ENCODE measurements around the gene GRID1.
"Not testable (repeated sequence)": the region's sequence is repeated elsewhere in the genome, so short reads cannot be mapped to it uniquely, and the experiment has no call there.

The GRID1 gene

DNA sequence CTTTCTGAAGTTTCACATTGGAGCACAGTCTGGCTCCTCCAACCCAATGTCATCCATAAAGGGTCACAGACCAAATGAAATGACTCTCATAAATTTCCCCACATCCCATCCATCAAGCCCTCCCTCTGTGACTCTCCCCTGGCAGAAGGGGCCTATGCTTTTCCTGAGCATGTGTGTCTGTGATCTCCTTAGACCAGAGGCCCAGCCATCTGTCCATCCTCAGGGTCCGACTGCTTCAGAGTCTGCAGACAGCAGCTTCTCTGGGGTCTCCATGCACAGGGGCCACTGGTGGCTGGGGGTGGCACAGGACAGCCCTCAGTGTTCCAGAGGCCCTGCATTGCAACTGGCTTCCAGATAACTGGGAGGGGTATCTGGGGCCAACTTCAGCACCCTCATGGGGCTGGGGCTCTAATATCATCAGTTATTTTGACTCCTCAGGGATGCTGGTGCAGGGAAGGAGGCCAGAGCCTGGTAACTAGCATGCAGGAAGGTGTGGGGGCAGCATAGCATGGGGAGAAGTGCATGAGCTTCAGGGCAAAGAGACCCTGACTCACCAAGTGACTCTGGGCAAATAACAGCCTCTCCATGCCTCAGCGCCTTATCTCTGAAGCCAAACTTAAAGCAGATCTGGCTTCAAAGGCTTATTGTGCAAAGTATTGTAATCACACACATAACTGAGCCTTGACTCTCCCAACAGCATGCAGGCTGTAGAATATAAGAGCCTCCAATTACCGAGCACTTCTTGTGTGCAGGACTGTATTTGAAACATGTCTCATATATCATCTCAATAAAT lies 266.9 kb downstream of the GRID1 start:
- no peak for DNase-seq

DNA sequence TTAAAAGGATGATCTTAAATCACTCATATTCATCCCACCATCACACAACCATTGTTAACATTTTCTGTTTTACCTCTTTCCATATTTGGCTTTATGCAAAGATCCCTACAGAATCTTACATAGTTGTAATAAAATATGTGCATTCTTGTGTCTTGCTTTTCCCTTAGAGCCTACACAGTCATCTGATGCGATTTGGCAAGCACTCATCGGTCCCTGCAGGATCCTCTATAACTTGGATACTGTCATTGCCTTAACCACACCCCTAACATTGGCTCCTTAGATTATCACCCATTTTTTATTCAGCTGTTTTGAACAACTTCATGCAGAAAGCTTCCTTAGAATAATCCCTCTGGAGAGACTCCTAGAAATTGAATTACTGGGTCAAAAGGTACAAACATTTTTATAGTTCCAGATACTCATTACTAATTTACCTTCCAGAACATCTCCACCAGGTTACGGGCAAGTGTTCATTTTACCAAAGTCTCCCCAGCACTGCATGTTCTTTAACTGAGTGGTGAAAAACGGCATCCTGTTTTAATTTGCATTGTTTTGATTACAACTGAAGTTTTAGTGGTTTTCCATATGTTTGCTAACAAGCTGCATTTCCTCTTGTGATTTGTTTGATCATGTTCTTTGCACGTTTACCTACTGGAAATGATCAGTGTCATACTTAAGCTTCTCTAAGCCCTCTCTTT lies 268.3 kb downstream of the GRID1 start:
- DNase-seq: no peak

DNA sequence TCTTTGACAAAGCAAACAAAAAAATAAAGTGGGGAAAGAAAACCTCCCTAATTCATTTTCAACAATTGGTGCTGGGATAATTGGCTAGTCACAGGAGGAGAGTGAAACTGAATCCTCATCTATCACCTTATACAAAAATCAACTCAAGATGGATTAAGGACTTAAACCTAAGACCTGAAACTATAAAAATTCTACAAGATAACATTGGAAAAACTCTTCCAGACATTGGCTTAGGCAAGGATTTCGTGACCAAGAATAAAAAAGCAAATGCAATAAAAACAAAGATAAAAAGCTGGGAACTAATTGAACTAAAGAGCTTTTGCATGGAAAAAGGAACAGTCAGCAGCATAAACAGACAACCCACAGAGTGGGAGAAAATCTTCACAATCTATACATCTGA lies 271.5 kb downstream of the GRID1 start:
- DNase-seq: not testable (repeated sequence)

DNA sequence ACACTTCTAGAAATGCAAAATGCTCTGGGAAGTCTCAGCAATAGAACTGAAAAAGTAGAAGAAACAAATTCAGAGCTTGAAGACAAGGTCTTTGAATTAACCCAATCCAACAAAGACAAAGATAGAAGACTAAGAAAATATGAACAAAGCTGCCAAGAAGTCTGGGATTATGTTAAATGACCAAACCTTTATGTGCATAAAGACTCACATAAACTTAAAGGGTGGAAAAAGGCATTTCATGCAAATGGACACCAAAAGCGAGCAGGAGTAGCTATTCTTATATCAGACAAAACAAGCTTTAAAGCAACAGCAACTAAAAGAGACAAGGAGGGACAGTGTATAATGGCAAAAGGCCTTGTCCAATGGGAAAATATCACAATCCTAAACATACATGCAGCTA lies 274.3 kb downstream of the GRID1 start:
- not testable (repeated sequence) for DNase-seq

DNA sequence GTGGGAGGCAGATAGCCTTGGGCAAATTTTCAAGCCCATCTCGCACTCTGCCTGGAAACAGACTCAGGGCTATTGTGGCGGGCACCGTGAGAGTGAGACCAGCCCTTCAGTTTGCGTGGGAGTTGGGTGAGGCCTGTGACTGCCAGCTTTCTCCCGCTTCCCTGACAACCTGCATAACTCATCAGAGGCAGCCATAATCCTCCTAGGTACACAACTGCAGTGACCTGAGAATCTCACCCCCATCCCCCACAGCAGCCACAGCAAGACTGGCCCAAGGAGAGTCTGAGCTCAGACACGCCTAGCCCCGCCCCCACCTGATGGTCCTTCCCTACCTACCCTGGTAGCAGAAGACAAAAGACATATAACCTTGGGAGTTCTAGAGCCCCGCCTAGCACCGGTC lies 275.4 kb downstream of the GRID1 start:
- DNase-seq: no peak

DNA sequence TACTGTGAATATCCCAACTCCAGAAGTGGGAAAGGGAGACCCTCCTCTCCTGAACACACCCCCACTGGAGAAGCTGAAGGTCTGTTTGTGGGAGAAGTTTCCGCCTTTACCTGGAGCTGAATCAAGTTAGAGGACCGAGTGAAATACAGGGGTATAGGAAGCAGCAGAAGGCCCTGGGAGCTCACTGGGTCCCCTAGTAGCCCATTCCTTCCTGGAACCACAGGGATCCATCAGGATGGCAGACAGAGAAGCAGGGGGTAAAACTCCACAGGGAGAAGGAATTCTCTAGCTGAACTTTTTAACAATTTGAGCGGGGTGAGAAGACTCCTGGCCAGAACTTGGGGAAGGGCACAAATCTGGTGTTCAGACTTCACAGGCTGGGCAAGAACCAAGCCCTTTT lies 275.8 kb downstream of the GRID1 start:
- no peak for DNase-seq

DNA sequence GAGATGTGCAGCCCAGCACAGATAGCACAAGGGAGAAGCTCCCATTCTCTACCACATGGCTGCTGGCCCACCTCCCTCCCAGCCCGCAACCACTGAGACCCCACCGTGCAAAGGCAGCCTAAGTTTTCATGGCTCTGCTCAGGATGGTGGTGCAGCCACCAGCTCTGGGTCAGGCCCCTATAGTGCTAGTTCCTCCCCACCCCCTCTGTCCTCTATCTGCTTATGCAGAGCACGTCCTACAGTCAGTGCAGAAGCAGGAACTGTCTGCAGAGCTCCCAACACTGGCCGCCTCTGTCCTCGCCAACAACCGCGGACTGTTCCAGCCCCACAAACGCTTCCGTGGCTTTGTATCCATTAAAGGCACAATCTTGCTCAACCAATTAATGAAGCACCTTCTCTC lies 278.9 kb downstream of the GRID1 start:
- no peak for DNase-seq

DNA sequence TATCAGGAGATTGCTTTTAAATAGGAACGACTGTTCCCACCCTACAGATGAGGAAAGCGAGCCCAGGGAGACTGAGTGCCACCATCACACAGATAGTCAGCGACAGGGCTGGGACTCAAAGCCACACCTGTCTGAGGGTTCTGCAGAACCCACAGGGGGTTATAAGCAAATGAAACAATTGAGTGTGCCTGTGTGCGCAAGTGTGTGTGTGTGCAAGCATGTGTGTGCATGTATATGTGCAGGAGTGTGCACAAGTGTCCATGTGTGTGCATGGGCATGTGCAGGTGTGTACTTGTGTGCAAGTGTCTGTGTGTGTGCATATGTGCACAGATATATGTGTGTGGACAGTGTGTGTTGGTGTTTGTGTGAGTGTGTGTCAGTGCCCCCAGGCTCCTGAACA lies 280.2 kb downstream of the GRID1 start:
- no peak for DNase-seq

DNA sequence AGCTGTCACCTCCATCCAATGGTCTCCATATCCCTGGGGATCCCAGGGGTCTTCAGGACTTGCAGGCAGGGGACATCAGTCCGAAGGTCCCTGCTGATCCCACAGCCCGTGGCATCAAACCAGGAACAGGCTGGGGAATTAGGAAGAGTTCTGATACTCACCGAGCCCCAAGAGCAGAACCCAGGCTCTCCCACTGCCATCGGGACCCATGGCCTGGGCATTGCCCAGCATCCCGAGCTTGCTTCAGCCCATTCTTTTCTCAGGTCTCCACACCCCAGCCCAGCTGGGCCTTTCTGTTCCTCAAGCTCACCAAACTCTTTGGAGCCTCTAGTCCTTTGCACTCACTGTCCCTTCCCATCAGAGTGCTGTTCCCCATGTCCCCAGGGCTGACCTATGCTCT lies 280.9 kb downstream of the GRID1 start:
- DNase-seq: no peak

DNA sequence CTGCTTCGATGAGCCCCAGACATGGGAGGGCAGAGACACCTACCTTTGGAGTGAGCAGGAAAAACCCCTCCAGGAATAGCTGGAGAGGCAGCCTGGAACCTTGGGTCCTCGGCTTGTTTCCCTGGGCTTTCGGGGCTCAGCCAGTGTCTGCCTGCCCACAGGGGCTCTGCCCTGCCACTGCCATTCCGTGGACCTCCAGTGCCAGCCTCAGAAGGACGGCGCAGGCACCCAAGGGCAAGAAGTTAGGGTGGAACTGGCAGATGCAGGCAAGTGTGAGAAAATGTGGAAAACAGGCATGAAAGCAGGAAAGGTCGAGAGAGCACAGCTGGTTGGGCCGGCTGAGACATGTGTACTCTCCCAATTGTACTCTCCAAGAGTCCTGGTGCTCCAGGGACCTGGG lies 281.5 kb downstream of the GRID1 start:
- no peak for DNase-seq

DNA sequence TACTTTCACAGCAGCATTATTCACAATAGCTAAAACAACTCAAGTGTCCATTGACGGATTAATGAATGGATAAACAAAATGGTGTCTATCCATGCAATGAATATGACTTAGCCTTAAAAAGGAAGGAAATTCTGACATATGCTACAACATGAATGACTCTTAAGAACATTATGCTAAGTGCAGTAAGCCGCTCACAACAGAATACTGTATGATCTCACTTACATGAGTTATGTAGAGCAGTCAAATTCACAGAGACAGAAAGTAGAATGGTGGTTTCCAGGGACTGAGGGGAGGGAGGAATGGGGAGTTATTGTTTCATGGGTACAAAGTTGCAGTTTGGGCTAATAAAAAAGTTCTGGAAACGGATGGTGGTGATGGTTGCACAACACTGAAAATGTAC lies 282.0 kb downstream of the GRID1 start:
- DNase-seq: no peak

DNA sequence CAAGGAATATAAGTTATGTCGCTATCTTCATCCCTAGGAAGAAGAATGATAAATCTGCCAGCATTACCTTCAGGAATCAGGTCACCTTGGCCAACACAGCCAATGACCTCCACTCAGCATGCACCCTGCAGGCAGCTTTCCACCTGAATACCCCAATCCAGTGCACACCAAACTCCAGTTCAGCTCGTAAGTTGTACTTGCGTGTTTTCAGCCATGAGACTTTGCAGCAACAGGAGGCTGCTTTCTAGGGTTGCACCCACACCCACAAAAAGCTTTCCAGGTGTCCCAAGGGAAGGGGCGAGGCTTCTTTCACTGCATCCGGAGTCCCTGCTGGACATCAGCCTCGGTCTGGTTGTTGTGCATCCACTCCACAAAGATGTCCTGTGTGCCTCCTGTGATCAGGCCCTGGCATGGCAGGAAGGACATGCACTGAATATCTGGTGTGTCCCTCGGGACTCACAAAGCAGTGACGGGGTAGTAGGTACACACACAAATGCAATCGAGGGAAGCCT lies 282.9 kb downstream of the GRID1 start:
- DNase-seq: no peak

DNA sequence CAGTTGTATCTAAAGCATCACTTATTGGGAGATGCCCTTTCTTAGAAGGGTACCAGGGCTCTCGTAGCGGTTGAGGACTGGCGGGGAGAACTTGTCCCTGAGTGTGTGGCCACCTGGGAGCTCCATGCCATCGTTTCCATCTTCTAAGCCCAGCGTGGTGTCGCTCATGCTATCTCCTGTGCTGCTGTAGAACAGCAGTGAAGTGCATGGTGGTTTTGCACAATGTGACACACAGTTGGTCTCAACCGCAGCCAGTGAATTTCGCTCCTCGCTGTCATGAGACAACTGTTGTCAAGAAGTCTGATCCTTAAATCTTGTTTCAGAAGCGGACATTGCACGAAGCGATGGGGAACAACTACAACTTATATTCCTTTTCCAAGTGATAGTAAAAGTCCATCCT lies 283.4 kb downstream of the GRID1 start:
- no peak for DNase-seq

DNA sequence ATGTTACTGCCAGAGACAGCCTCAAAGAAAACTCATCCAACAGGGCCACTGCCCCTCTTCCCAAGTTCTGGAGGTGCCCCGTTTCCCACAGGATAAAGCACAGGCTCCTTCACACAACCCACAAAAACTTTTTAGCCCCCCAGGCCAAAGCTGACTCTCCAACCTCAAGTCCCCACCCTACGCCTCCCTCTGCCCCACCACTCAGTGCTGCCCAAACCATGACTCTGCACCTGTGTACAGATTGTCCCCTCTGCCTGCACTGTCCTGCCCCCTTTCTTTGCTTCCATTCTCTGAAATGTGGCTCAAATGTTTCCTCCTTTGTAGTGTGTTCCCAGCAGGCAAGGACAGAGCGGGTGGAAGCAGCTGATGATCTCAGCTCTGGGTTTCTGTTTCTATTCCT lies 284.0 kb downstream of the GRID1 start:
- DNase-seq: no peak

DNA sequence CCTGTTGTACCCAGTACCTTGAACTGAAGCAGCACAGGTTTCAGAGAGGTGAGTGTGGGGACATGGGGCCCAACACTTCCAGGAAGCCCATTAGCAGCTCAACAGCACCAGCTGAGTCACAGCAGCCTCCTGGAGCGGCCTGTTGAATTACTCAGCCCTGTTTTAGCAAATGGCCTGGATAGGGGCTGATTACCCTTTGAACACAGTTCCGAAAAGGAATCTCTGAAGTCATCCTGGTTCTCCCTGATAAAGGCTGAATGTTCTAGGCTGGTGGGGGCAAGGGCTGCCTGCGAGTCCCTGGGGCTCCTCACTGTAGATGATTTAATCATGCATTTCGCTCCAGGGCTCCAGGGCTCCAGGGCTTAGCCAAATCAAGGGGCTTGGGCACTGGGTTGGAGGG lies 287.5 kb downstream of the GRID1 start:
- no peak for DNase-seq

DNA sequence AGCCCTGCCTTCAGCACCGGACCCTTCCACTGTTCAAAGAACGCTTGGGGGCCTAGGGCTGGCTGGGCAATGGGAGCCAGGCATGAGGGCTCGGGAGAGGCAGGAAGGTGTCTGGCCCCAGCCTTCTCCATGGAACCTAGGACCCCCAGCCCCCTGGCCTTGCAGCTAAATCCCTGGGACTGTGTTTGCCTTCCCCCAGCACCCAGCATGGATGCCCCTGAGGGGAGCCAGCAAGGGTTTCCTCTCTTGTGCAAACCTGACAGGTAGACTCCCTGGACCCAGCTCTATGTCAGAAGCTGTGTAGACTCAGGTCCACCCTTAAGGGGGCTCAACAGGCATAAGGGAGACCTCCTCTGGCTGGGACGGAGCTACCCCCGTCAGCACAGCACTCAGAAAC lies 288.0 kb downstream of the GRID1 start:
- DNase-seq: no peak

DNA sequence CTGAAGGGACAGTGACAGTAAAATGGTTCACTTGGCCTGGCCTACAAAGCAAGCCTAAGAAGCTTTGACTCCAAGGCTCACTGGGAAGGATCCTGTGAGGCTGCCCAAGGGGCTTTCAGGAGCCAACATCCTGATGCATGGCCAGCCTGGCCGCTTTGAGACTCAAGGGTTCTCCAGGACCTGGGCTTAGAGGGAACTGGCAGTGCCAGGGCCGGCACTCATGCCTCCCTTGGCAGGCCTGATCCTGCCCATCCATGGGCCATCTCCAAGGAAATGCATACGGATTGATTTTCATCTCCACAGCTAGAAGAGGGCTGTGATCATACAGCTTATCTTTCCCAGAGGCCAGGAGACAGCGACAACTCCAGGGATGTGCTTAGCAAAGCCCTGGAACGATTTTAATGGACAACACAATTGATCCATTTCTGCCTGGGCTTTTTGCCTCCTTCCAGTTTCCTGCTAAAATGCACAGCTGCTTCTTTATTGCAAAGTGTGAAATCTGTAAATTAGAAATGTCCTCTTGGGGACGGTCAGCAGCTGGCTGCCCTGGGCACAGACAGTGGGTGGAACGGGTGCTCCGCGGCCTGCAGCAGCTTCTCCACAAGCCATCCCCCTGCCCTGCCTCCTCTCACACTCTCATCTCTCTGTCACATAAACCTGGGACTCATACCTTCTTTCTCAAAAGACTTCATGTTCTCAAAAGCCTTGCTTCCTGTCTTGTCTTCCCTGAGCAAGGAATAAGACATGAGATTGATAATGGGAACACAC lies 288.5 kb downstream of the GRID1 start:
- no peak for DNase-seq

DNA sequence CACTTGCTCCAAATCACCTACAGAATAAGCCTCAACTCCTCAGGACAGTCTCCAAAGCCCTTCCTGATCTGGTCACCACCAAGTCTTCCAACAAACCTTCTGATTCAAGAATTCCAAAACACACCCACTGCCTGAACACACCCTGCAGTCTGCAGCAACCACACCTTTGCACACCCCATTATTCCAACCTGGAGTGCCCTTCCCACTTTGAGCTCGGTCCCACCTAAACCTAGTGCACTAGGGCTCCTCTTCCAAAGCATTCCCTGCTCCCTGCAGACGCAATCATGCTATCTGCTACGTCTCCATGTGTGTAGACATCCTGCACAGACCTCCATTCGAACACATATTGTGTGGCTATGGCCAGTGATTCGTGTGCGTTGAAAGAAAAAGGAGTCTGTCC lies 289.3 kb downstream of the GRID1 start:
- DNase-seq: no peak

DNA sequence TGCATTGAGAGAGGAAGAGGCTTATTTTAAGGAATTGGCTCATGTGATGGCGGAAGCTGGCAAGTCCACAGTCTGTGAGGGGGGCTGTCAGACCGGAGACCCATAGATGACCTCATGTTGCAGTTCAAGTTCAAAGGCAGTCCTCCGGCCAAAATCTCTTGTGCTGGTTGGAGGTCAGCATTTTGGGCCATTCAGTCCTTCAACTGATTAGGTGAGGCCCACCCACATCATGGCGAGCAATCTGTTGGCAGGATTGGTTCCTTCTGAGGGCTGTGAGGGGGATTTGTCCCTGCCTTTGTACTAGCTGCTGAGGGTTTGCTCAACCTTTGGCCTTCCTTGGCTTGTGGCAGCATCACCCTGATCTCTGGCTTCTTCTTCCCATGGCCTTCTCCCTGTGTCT lies 290.1 kb downstream of the GRID1 start:
- DNase-seq: not testable (repeated sequence)

DNA sequence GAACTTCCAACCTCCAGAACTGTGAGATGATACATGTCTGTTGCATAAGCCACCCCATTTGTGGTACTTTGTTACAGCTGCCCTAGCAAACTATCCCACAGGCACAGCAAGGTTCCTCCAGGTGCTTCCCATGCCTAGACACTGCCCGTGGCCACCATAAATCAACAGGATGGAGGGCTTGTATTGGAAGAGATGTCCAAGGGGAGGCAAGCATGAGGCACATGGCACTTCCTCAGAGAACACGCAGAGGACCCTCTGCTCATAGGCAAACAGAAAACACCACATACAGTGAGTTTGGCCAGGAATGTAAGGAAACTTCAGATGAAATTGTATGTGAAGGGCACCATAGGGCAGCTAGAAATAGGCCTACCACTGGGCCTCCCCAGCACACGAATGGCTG lies 291.1 kb downstream of the GRID1 start:
- DNase-seq: no peak

DNA sequence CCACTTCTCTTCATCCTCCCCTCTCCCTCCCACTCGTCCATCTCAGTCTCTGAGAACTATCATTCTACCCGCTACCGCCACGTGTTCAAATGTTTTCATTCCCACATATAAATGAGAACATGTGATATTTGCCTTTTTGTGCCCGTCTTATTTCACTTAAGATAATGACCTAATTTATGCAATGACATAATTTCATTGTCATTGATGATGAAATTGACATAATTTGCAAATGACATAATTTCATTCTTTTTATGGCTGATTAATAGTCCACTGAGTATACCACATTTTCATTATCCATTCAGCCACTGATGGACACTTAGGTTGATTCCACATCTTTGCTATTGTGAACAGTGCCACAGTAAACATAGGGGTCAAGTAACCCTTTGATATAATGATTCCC lies 292.3 kb downstream of the GRID1 start:
- DNase-seq: no peak

DNA sequence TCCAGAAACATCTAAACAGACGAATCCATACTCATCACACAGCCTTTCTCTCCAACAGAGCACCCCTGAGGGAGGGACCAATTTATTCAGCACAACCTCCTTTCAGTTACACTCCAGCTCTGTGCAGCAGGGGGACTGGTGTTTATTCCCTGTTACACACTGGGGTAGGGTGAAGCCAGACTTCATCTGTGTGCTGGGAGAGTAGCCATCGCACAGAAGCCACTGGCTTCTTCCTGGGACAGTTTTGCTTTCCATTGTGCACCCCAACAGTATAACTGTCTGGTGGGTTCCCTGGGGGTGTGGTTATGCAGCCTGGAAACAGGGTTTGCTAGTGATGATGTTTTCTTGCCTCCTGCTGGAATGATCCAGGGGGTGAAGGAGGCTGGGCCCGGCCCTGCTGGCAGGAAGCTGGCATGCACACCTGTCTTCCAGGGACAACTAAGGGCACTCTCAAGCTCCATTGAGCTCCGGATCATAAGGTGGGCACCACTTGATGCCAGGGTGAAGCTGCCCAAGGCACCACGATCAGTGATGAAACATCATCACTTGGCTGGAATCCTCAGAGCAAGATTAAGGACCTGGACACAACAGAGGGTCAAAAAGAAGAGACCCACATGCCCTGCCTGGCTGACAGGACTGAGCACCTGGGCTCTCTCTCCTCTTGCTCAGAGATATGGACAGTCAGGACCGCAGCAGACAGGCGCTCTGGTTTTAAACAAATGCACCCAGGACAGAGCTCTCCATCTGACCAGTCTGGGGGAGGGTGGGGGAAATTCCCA lies 293.2 kb downstream of the GRID1 start:
- DNase-seq: no peak

DNA sequence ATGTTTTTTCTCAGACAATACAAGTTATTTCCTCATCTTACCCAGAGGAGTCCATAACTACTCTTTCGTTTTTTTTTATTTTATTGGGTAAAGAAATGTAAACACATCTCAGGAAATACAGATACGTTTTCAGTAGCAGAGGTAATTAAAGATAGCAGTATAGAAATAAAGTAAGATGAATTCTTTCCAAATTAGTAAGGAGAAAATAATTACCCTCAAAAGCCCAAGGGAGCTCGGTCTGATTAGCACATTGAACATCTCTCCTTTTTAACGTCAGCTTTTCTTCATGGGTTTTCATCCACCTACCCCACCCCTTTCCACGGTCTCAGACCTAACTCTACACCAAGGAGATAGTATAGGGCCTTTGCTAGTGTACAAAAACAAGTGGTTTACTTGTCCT lies 294.2 kb downstream of the GRID1 start:
- DNase-seq: no peak

Data from kidney glomerular epithelial cell (primary cell).